GM19455 (cell line): ENCODE measurements around the gene PAK6.
A peak's percentile ranks its signal among the peaks of the same experiment; 100 is the strongest.

Source experiments
- ATAC-seq: cut with Tn5 transposase; IDR thresholded peaks from one replicate; pipeline ENCODE4 v1.9.1; 2021; ENCODE audit not compliant: unreplicated experiment

The PAK6 gene

GRCh38 chr15:40290918-40291574 lies 52.2 kb downstream of the PAK6 start:
- ATAC-seq: no peak

DNA sequence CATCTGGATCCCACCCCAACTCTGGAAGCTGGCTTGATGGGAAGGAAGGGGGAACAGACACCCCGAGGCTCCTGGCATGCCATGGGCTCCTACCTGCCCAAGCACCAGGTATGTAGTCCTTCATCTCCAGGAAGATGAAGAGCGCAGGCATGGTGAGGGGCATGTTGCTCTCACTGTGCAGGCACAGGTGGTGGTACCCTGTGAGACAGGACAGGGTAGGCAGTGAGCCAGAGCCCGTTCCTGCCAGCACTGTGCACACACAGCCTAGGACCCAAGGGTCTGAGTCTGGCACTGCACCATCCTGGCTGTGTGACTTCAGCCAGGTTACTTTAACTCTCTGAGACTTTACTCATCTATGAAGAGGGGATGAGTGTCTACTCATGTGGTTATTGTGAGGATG lies 53.4 kb downstream of the PAK6 start:
- no peak for ATAC-seq

GRCh38 chr15:40293006-40293405 lies 54.1 kb downstream of the PAK6 start:
- ATAC-seq: no peak

DNA sequence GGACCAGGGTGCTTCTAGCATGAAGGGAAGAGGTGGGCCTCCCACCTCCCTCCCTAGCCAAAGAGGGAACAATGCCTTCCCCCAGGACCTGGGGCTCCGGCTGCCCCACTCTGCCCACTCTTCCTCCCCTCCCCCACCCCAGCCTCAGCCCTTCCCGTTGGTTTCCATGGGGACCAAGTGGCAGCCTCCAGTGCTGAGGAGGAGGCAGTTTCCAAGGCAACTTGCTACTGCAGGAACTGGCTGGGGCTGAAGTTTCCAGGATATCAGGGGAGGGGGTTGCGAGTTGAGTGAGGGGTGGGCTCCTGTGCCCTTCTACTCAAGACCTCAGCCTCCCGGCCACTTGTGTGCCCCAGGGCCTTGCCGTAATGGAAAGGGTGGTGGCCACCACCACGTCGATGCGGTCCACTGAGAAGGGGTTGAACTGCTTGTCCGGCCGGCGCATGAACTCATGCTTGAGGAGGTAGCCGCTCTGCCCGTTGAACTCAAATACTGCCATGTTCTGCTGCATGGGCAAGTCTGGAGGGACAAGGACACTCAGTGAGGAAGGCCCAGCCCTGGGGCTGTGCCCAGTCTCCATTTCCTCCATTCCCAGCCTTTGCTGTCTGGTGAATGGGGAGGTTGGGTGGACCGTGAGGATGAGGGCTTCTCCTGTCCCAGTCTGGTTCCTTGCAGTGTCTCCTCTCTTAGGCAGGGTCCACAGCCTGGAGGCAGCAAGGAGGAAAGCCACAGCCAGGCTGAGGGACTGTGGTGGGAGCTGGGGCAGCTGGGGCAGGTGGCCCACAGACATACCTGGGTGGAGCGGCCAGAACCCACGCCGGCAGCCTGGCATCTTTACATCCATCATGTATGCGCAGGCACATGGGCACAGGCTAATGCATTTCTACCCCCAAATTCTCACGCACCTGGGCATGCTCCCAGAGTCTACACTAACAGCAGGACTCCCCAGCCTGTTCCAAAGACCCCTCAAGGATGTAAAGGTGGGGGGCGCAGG lies 55.3 kb downstream of the PAK6 start:
- ATAC-seq: no peak

DNA sequence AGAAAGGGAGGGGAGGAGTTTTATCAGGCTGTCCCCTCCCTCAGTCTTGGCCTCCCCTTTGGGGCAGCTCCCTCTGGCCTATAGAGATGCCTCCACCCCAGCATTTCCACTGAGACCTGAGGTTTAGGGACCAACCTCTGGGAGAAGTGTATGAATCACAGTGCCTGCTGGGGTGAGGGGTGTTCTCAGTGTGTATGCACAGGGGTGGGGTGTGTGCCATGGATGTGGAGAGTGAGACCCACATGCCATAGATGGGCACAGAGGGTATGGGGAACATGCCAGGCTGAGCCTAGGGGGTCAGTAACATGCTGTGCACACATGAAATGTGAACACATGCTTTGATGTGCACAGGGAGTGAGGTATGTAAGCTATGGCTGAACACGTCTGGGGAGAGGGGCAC lies 56.4 kb downstream of the PAK6 start:
- no peak for ATAC-seq

GRCh38 chr15:40295877-40296560 lies 57.2 kb downstream of the PAK6 start:
- no peak for ATAC-seq

GRCh38 chr15:40296561-40297230 lies 57.8 kb downstream of the PAK6 start:
- ATAC-seq: no peak

- ATAC-seq: no peak
These were observed 58.5 kb downstream of the PAK6 start for GRCh38 chr15:40297356-40297755.

DNA sequence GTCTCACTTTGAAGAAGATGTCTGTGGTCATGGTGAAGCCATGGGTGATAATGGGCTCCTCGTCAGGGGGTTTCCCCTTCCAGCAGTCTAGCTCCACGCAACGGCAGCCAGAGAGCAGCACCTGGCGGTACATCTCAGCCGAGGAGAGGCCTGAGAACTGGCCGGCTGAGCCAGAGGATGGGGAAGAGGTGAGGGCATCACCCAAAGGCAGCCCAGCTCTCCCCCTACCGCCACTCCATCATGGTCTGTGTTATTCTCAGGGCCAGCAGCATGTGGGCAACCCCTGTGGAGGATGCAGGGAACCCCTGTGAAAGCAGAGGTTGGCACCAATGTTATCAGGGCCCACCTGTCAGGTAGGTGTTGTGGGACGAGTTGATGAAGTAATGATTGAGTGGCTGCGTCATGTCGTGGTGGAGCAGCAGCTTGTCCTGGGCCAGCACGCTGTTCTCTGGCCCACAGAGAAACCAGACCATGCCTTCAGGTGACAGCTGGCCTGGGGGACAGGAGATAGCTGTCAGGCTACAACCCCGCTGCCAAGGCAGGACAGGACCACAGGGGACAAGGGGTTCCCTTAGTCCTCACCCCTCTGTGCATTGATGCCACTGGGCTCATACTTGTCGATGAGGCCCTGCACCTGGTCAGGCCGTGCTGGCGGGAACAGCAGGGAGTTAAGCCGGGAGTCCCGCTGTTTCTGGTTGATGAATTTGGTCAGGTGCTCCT lies 59.5 kb downstream of the PAK6 start:
- no peak for ATAC-seq

DNA sequence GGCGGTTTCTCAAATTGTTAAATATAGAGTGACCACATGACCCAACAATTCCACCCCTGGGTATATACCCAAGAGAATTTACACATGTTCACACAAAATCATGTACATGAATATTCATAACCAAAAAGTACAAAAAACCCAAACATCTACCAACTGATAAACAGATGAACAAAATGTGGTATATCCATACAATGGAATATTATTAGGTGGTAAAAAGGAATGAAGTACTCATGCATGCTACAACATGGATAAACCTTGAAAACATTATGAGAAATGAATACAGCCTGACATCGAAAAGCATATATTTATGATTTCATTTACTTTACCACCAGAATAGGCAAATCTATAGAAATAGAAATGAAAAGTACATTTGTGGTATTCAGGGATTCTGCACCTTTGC lies 61.5 kb downstream of the PAK6 start:
- no peak for ATAC-seq

DNA sequence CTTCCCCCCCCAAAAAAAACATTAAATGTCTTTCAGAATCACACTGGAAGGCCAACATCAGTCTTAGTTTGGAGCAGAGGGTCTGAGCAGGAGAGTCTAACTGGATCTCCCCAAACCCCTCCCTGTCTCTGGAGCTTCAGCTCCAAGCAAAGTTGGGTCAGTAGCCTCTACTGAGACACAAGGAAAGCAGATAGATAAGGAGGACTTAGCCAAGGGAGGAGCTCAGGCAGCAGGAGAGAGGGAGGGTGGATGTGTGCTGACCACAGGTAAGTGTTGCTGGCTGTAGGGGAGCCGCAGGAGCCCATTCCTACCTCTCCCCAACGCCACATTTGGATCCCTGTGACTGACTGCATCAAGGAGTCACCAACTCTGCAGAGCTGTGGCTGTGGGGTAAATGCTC lies 61.9 kb downstream of the PAK6 start:
- no peak for ATAC-seq

- no peak for ATAC-seq
These were observed 62.8 kb downstream of the PAK6 start for GRCh38 chr15:40301467-40302179.

- no peak for ATAC-seq
These were observed 63.5 kb downstream of the PAK6 start for GRCh38 chr15:40302288-40302886.

DNA sequence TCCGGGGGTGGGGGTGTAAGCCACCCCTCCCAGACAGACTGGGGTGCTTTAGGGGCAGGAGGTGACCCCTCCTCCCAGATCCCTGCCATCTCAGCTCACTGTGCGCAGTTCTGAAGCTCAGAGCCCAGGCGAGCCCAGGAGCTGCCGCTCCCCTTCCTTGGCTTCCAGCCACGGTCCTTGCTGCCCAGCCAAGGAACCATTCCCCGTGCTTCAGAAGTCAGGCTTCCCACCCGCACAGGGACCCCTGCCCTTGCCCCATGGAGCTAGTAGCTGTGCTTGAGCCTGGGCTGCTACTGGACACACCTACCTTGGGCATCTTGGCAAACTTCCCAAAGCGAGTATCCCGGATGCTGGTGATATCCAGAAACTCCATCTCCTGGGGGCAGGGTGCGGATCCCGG lies 64.1 kb downstream of the PAK6 start:
- no peak for ATAC-seq

DNA sequence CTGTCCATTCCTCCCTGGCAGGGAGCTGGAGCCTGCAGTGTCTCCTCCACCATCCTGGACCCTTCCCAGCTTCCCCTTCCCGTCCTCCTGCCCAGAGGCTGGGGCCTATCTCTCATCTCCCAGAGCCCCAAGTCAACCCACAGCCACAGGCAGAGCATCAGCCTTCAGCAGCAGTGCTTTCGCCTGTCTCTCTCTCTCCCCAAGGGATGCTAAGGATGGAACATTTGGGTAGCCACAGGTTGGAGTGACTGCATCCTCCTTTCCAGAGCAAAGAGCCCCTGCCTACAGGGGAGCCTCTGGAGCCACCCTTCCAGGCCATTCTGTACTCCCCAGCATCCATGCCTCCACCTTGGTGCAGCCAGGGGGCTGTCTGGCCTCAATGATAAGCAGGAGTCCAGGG lies 64.7 kb downstream of the PAK6 start:
- no peak for ATAC-seq

DNA sequence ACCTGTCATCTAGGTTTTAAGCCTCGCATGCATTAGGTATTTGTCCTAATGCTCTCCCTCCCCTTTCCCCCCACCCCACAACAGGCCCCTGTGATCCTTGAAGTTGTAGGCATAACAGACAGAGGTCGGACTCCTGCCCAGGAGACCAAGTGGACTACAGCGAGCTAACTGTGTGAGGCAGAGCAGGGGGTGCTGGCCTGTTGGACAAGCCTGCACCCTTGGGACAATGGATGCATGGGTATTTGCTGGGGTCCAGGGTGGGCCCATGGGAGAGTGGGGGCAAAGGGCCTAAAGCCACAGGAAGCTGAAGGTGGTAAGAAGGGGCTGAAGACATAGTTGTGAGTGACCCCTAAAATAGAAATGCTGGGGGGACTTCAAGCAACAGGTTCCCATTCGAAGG lies 66.4 kb downstream of the PAK6 start:
- ATAC-seq: no peak

DNA sequence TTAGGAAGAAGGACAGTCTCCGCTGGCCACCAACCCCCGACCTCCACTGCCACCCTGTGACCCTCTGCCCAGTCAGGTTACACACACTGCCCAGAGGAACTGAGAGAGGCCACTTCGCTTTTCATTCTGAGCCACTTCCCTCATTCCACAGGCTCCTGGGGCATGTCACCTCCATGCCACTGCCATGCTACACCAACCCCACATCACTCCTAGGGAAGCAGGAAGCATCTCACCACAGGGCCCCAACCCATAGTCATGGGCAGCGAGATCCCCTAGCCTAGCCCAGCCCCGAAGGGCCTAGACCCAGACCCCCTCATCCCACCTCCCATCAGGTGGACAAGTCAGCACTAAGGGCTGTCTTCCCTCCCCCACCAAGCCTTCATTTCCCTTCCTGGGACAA lies 67.5 kb downstream of the PAK6 start:
- no peak for ATAC-seq

GRCh38 chr15:40306908-40307307 lies 68.0 kb downstream of the PAK6 start:
- ATAC-seq: no peak

DNA sequence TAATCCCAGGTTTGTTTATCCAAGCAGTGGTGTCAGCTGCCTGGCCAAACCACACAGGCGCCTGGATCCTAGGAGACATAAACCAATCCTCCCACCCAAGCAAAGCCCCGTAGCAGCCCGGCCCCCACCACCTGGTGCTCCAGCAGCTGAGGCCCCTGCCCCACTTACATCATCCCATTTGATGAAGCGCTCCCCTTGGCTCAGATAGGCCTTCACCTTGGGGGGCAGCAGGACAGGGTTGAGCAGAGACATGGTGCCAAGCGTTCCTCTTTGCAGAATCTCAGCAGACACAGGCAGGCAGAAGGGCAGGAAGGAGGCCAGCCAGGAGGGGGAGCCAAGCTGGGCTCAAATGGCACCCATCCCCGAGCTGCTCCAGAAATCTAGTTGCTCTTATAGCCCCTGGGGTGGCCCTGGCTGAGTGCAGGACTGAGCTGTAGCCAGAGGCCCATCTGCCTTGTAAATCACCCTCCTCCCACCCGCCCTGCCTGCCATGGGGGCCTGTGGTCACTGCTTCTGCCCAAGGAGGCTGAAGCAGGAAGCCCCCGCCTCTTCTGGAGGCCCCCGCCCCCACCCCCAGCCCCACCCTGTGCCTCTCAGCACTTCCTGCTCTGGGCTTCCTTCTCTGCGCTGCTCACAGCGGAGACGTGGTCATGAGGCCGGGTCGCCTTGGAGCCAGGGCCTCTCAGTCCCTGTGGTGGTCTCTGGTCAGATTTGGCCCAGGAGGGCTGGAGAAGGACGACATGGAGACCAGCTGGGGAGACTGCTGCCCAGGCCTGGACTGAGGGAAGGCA lies 68.8 kb downstream of the PAK6 start, which contains the start of gene PLCB2:
PLCB2 (minus strand) TSS at position 515 of the 791 bp plus-strand sequence; CDS start at position 252, 263 bp downstream.
- ATAC-seq: peak; percentile 58
